Heart left ventricle (tissue), 13 donors: Measurements from ENCODE around the gene PRDM7.

ENCODE experiments used
- POLR2A ChIP-seq, 2 donors: fragments of 450-650 bp; IDR thresholded peaks; one replicate each; pipeline ENCODE4 v1.6.1; 2017; ENCODE audit warnings: antibody characterized with exemption in 2 of 2, mild to moderate bottlenecking in 2 of 2, moderate library complexity in 2 of 2
- TF ChIP-seq, protein P1 (sequence below), 12 donors: fragments of 200-600 bp; sonication (generic) in 4 of 12; IDR thresholded peaks; one replicate each; pipeline versions ENCODE4 v1.5.0 to v1.8.0; 2018 to 2022; ENCODE audit warnings: antibody characterized with exemption in 12 of 12, mild to moderate bottlenecking in 5 of 12
- donor health status: ischemic (EF 13 %, LVEDD 7.1; RV severe dilation, severe dysfunction).
- donor health status: DM: no; HTN: yes; CAD: no.
- donor health status: DM: no; HTN: no; CAD: no.
- donor health status: ischemic (EF 25% LVEDD 6.9; RV normal size, moderate dysfunction).
- donor health status: ischemic (EF 25% LVEDD 5.7; RV mildly dilated, moderate dysfunction).
- donor health status: ischemic (EF 35%, LVEDD 5.7; RV mildly dilated, moderate dysfunction).
- donor health status: nonischemic (EF 11% LVEDD 7.7; RV severe dilation, severe dysfunction).
- donor health status: DM: yes; HTN: yes; CAD: no.
- donor health status: PGD.
- donor health status: ischemic (EF 29% LVEDD 5.4; RV normal size, mild dysfunction).
- donor health status: nonischemic (EF 23%, LVEDD 6.1; RV moderate dilation, normal function).

GRCh38 chr16:90018652-90019542 lies 58.2 kb downstream of the PRDM7 start, which contains the start of gene DBNDD1:
- TF ChIP-seq, protein P1, sequence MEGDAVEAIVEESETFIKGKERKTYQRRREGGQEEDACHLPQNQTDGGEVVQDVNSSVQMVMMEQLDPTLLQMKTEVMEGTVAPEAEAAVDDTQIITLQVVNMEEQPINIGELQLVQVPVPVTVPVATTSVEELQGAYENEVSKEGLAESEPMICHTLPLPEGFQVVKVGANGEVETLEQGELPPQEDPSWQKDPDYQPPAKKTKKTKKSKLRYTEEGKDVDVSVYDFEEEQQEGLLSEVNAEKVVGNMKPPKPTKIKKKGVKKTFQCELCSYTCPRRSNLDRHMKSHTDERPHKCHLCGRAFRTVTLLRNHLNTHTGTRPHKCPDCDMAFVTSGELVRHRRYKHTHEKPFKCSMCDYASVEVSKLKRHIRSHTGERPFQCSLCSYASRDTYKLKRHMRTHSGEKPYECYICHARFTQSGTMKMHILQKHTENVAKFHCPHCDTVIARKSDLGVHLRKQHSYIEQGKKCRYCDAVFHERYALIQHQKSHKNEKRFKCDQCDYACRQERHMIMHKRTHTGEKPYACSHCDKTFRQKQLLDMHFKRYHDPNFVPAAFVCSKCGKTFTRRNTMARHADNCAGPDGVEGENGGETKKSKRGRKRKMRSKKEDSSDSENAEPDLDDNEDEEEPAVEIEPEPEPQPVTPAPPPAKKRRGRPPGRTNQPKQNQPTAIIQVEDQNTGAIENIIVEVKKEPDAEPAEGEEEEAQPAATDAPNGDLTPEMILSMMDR (IDR thresholded peaks at IDR 0.05): no peak
- no peak for TF ChIP-seq POLR2A (IDR thresholded peaks at IDR 0.05)
